ENCODE results near the gene SCFD2.

GRCh38 chr4:52824270-52824602 lies 541.6 kb downstream of the SCFD2 start:
- TF ChIP-seq POLR2AphosphoS5 (IDR thresholded peaks at IDR 0.05) (no peak), CTCF (IDR thresholded peaks at IDR 0.05) (no peak), POLR2A (IDR thresholded peaks at IDR 0.05) (no peak)
